HUDEP-2 (cell line): ENCODE results near the gene FILIP1L.

Experiments
- DNase-seq, 76 experiments: peaks; one replicate each; lab custom pipeline; 2025; ENCODE audit not compliant: unreplicated experiment in 76 of 76; lab: John Stamatoyannopoulos, UW

The FILIP1L gene

DNA sequence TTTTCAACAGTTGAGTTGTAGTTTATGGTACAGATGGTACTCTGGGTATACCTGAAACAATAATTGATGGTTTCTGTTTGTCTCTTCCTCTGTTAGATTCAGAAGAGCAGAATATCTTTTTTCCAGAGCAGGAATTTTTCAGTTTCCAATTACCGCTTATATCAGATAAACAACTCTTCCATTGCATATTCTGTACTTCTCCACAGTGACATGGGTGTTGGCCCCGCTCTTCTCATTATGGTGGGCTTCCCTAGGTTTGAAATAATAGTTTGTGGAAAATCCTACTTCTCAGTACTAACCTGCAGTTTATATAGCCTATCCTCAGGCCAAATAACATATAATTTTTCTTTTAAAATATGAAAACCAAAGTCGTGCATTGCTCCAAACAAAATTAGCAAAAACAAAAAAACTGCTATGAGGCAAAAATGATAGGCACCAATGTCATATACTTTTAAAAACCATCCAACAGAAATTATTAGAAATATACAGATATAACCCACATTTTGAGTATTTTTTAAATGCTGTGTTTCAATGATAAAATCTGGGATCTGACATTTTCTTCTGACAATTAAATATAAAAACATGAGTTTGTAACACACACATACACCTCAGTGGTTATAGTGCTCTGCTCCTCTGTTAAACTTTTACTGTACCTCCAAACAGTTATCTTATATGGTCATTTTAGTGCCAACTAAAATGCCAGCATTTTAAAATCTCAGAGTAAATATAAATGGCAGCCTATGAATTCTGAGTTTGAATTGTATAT is 239.9 kb downstream of the FILIP1L start:
- DNase-seq, result no peak

DNA sequence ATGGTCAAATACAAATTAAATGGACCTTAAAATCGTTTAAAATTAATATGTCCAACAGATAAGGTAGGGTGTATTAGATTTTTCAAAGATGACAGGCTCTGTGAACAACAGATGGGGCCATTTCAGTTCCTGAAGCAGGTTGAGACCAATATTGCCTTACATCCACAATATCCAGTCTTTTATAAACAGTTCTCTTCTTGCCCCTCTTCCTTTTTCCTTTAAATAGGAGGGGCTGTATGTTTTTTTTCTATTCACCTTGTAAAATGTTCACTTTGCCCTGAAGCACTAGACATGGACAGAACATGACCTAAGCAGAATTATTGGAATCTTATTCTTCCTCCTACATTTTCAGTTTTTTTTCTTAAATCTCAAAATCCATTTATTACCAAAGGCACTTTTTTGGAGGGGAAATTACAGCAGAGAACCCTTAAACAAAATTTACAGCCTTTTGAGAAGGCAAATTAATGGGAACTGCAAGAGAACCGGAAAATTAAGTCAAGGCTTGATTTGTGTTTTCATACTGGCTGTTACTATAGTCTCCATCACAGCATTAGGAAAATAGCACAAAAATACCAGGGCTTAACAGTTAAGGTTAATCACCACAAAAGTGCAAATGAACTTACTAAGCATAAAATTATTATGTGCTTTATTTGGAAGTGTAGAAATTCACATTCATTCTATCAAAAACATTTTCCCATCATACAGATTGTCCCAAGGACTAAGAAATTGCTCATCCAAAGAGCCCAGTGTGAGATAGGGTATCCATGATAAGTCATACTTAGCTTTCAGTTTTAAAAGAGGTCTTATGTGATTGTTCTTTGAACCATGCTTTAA is 240.8 kb downstream of the FILIP1L start:
- DNase-seq, result no peak

DNA sequence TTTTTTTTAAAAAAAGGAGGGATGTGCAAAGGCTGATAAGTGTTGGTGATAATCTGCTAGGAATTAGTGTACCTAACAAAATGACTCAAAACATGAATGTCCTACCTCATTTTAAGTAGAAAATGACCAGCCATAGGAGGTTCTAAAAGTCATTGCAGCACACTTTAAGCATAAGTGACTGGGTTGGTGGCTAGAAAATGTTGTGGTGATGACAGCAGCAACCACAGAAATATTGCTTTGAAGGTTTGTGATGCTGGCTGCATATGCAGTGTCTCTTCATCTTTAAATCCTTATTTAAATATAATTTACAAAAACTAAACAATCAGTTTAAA is 241.4 kb downstream of the FILIP1L start:
- no peak for DNase-seq

DNA sequence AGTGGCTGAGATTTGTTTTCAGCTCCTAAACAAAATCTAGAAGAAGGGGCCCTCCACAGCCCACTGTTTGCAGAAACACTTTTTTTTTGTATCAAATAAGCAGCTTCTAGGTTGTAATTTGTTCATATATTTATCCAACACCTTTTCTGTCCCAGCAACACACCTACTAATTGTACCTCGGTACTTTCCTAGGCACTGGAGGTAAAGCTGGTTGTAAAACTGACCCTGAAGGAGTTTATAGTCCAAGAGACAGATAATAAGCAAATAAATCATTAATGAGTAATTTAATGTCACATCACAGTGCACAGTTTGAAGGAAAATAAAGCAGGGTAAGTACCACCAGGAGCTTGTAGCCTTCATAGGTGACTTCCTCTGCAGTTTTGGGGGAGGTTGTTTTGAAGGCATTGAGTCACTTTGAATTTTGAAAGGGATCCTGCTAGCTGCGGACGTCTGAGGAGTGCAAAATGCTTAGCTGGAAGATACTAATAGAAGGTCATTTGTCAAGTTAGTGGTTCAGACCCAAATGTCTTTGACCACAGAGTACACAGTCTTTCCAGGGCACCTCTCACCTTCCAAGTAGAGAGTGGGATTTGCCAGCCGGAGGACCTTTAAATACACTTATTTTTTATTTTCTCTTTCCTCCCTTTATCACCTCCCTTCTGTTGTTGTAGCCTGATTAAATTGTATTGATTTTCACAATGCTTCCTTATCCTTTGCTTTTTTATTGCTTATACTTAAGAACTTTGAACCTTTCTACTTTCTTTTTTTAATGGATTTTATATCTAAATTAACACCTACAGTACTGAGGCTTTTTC is 242.9 kb downstream of the FILIP1L start:
- DNase-seq, result no peak

DNA sequence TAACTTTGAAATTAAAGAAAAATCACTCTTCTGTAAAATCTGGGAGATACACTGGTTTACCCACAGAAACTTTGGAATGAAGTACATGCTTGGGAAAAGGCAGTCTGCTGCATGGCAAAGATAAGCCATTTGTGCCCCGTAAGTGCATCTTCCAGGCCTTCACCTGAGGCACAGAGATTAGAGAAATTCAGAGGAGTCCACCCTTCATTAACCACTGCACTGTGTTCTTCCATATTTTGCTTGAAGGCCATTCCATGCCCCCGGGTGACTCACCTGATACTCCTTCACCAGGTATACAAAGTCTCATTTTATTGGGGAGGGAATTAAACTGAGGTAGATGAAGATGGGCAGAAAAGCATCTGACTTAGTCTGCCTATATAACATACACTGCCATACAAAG is 243.6 kb downstream of the FILIP1L start:
- no peak for DNase-seq

DNA sequence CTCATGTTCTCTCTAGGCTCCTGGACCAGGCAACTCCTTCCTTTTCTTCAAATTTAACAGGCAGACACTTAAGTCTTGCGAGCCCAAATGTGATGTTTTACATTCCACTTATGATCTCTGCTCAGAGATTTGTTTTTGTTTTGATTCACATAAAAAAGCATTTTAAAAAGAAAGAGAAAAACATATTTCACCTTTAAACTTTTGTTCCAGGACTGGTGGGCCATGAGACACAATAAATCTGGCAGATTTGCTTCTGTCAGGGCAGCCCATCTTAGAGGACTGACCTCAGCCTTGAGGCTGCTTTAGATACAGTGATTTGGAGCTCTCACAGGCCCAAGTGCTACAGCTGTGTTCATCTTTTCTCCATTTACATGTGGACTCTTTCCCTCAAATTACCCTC is 244.7 kb downstream of the FILIP1L start:
- no peak for DNase-seq

DNA sequence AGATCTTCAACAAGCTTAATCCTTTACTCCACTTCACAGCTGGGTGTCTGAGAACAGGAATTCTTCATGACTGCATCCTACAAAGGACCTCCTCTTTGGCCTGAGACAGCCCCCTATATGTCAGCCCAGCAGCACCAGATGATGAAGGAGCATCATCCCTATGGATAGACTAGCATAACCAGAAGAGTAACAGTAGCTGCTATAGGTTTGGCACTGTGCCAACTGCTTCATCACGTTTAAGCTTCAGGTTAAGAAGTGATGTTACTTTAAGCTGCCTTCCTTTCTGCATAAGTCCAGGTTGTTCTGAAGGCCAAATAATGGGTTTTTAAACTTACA is 246.0 kb downstream of the FILIP1L start:
- no peak for DNase-seq

DNA sequence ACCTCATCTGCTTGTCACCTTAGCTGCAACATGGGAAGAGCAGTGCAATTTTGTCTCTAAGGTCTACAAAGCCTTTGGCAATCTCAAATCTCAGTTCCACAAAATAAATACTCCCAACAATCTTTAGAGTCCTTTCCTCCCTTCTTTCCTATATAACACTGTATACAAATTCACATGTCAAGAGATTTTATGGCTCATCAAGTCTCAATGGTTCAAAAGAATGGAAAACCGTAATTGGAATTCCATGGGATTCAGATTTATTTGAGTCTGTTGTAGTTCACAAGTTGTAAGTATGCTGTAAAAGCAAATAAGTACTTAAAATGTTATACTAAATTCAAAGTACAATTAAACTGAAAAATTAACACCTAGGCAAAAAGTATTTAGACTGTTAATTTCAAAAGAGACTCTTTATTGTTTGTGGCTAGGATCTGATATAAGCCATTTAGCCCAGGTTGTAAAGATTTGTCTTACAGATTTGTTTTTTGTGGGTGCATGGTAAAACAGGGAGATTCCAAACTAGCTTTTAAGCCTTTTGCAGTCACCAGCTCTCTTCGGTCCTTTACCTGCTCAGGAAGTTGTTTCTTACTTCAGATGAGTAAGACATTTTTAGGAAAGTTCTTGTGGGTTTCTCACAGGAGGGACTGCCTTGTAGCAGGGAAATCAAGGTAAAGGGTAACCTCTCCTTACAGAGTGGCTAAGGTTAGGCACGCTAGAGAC is 246.5 kb downstream of the FILIP1L start:
- DNase-seq, result no peak

DNA sequence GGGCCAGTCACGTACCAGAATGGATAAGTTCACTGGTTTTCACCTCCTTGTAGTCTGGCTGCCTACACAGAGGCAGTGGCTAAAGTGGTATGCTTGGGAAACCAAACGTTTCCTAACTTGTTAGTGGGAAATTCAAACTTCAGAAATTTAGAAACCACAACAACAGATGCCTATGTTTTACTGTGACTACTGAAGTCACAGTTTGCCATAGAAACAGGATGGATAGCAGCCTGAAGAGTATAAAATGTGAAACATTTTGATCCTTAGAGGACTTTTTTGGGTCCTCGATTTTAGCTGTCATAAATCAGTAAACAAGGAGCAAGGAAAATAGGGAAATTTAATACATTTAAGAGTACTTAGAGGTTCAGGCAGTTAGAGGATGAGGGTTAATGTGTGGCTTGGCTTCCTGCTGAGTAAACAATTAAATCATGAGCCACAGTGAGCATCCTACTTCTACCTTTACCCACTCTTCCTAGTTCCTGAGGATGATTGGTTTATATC is 248.0 kb downstream of the FILIP1L start:
- DNase-seq, result no peak

DNA sequence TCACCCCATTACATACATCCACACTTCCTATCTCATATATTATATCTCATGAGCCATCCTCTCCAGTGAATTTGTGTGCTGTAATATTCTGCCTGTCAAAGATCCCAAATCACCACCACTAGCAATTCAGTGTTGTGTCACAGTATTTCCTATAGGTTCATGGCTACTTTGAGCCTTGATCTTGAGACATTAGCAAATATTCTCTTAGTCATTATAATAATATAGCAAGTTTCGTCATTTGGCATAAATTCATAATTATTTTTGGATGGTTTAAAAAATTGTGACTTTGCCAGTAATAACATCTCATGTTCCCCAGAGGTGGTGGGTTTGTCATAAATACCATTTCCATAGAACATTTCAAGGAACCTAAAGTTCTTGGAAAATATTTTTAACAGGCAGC is 249.0 kb downstream of the FILIP1L start:
- DNase-seq, result no peak

DNA sequence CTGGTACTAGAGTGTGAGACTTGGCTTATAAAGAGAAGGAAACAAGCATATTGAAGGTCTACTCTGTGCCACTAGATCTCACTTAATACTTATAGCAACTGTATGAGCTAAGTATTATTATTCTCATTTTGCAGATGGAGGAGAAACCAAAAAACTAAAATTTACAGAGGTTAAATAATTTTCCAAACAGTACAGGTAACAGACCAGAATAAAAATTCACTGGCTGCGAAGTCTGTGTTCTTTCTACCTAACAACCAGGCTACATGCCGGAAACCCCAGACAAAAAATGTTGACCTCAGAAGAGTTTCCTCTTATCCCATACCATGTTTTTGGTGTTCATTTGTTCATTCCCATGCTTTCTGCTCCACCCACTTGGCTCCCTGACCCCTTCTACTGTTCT is 250.0 kb downstream of the FILIP1L start:
- DNase-seq, result no peak

DNA sequence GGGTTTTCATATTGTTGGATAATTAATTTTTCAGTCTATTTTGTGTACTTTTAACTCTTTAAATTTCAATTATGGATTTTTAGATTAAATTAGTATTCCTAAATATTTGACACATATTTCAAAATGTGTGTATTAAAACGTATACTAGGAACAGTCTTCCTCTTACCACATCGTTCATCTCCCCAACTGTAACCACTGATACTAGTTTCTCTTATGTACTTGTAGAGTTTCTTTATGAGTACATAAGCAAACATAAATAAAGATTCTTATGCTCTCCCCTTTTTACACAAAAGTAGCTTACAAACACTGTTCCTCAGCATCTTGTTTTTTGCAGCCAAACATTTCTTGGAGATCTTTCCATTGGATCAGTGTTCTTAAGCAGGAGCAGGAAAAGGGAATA is 250.7 kb downstream of the FILIP1L start:
- DNase-seq, result no peak

DNA sequence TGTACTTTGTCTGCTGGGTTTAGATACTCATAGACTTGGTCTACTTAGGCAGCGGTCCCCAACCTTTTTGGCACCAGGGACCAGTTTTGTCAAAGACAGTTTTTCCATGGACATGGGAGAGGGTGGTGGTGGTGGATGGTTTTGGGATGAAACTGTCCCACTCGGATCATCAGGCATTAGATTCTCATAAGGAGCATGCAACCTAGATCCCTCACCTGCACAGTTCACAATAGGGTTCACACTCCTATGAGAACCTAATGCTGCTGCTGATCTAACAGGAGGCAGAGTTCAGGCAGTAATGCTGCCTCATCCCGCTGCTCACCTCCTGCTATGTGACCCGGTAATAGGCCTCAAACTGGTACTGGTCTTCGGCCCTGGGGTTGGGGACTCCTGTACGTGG is 251.3 kb downstream of the FILIP1L start:
- DNase-seq, result no peak

DNA sequence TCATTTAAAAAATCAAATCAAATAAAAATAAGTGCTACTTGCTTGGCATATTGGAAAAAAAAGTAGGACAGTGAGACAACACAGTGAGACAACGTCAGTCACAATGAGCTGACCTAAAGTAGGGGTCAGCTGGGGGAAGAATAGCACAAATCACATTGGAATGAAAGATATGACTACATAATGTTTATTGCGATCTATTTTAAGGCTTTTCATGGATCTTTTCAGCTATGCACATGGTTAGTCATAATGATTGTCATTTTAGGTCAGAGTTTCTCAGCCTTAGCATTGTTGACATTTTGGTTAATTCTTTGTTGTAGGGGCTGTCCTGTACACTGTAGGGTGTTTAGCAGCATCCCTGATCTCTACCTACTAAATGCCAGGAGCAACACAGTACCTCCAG is 252.1 kb downstream of the FILIP1L start:
- DNase-seq, result no peak

DNA sequence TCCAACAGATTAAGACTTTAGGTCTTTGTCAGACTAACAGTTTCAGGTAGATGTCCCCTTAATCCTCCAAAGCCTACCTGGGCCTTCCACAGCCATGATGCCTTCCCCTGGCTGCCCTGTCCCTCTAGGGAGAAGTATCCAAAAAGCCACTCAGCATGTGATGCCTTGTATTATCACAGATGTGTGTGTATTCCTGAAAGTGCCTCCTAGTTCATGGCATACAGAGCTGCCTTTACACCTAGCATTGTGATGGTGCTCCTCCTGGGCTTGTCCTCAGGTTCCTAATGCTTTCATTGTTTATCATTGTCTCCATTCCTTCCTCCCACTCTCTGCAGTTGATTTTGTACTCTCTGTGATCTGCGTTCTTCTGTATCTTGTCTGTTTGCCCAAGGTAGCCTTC is 253.1 kb downstream of the FILIP1L start:
- no peak for DNase-seq

DNA sequence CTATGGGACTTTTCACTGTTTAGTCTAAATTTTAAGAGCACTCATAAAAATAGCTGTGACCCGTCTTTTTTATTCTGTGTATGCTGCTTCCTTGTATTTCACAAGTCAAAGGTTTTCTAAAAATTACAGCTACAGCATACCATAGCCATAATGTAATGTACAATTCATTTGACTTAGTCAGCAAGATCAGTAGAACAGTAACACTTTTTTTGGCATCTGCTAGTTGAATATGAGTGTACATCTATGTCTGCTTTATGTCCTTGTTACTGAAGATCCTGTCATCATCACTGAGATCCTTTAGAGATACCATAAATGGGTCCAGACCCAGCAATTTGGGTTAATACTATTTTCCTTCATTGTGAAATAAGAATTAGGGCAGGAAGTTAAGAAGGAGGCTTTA is 254.5 kb downstream of the FILIP1L start:
- no peak for DNase-seq

DNA sequence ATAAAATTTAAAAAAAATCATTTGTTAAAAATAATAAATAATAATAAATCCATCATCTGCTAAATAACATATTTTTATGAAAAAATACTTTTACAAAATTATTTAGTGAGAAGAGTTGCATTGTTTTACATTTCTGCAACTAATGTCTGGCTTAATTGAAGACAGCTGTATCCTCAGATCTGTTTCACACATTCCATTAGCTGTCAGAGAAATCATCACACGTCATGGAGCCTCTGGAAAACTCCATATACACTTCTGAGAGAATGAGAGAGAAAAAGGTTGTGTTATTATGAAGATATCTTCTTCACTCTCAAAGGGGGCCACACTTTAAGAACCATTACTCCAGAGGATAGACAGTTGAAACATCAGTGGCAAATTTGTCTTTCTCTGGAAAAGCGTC is 255.8 kb downstream of the FILIP1L start:
- no peak for DNase-seq

DNA sequence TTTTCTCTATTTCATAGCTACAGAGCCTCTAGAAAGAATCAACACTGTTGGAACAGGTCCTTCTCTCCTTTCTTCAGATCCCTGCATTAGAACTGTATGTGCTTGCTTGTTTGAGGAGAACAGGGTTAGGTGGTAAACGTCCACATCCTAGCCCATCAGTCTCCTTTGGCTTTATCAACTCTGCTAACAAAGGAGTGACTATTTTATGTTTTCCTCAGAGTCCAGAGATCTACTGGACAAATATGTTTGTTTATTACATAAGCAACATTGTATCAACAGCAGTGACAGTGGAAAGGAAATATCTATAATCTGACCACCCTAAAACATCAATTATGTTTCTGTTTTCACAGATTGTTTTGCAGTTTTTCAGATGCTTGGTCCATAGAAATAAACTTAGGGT is 257.0 kb downstream of the FILIP1L start:
- no peak for DNase-seq

DNA sequence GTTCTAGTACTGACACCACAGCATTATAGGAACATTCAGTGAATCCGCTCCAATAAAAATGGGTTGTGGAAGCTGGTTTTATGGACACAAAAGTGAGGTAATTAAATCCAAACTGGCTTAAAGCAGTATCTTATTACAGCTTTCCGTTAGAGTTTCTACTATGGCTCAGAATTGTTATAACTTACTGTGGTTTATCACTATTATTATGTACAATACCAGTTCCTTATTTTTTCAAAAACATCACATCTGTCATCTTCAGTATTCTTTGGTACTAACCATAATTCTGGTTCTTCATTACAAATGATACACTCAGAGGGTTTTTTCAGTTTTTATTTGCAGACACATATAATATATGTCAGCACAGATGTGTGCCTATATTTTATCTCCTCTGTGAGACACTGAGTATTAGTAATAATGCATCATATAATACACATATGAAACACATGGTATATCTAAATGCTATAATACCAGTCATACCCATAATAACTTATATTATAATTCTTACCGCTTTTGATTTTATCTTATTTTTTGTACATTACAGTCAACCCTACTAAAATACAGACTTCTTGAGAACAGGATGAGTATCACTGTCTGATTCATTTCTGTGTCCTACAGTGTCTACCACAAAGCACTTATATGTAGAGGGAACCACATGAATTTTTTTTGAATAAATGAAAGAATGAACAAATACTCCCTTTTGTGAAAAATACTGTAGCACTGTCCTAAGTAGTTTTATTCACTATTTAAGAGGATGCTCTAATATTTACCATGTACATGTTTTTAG is 257.7 kb downstream of the FILIP1L start:
- DNase-seq, result no peak

DNA sequence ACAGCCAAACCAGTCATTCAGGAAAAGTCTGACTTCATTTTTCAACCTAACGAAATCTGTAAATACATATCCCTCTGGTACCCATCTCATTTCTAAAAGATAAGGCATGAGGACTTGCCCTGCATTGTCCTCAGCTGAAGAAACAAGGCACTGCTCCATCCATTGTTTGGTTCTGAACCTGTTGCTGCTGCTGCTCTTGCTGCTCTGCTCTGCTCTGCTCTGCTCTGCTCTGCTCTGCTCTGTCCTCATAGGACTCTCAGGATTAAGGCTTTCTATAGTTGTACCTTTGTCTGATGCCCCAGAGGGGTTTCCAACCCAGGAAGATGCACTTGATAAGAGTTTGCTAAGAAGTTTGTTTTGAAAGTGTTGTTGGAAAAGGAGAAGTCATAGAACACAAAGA is 258.4 kb downstream of the FILIP1L start:
- no peak for DNase-seq
